Coronary artery (tissue), 2 donors: Measurements from ENCODE around the gene SH3PXD2B.
"Not testable (repeated sequence)": the region's sequence is repeated elsewhere in the genome, so short reads cannot be mapped to it uniquely, and the experiment has no call there.

ENCODE experiments used
- DNase-seq: peaks from one replicate; pipeline ENCODE4 v3.0.0-alpha.2; 2017; ENCODE audit warnings: low spot score
- H3K27ac ChIP-seq, 2 donors: fragments of 200-600 bp; sonication (generic); one replicate each; pipeline ENCODE4 v1.5.1; 2016 to 2019
- H3K4me3 ChIP-seq: fragments of 200-600 bp; sonication (generic); 2 replicates; pipeline ENCODE4 v1.5.1; 2016; ENCODE audit warnings: mild to moderate bottlenecking, moderate library complexity
- CTCF ChIP-seq: fragments of 200-600 bp; sonication (generic); IDR thresholded peaks from one replicate; pipeline ENCODE4 v1.5.1; 2019; ENCODE audit warnings: antibody characterized with exemption

The SH3PXD2B gene

GRCh38 chr5:172407241-172407691, 47.1 kb downstream of the SH3PXD2B start:
- DNase-seq, result no peak
- H3K4me3 ChIP-seq, result no peak overlapping the region
- no peak for TF ChIP-seq CTCF
- H3K27ac ChIP-seq, result peak overlapping the region; percentile 49 to 53

GRCh38 chr5:172405226-172406107, 48.9 kb downstream of the SH3PXD2B start:
- Histone ChIP-seq H3K4me3 (no peak overlapping the region), H3K27ac (peak overlapping the region in 1 of 2 donors; percentile 46)
- no peak for TF ChIP-seq CTCF
- no peak for DNase-seq

GRCh38 chr5:172404746-172405145, 49.6 kb downstream of the SH3PXD2B start:
- no peak for TF ChIP-seq CTCF
- no peak overlapping the region for H3K4me3 ChIP-seq
- peak overlapping the region in 1 of 2 donors; percentile 46 for H3K27ac ChIP-seq
- no peak for DNase-seq

- no peak for TF ChIP-seq CTCF
- no peak for DNase-seq
- H3K4me3 ChIP-seq, result no peak overlapping the region
- peak overlapping the region; percentile 70 to 84 for H3K27ac ChIP-seq
Observed at GRCh38 chr5:172403817-172404216, 50.5 kb downstream of the SH3PXD2B start.

- peak overlapping the region; percentile 70 to 84 for H3K27ac ChIP-seq
Observed at GRCh38 chr5:172403189-172403796, 51.0 kb downstream of the SH3PXD2B start.

GRCh38 chr5:172402531-172403188, 51.7 kb downstream of the SH3PXD2B start:
- peak overlapping the region; percentile 49 for H3K4me3 ChIP-seq
- TF ChIP-seq CTCF, result no peak
- DNase-seq, result no peak

More at GRCh38 chr5:172403189-172403796, 51.0 kb downstream of the SH3PXD2B start:
- no peak for TF ChIP-seq CTCF
- DNase-seq, result no peak
- peak overlapping the region; percentile 49 for H3K4me3 ChIP-seq

GRCh38 chr5:172402031-172402430, 52.3 kb downstream of the SH3PXD2B start:
- H3K27ac ChIP-seq, DNase-seq, H3K4me3 ChIP-seq: not testable (repeated sequence)

More at GRCh38 chr5:172402531-172403188, 51.7 kb downstream of the SH3PXD2B start:
- H3K27ac ChIP-seq, result peak overlapping the region; percentile 70 to 84
